Ishikawa (cell line): Measurements from ENCODE around the gene CDH10.

Experiments used
- CEBPB ChIP-seq: IDR thresholded peaks from 2 replicates; pipeline ENCODE4 v1.6.1; 2012
- CREB1 ChIP-seq: IDR thresholded peaks from 2 replicates; pipeline ENCODE4 v1.6.1; 2012; ENCODE audit warnings: low read depth
- EGR1 ChIP-seq: IDR thresholded peaks from 2 replicates; pipeline ENCODE4 v1.6.1; 2012
- EP300 ChIP-seq: IDR thresholded peaks from 2 replicates; pipeline ENCODE4 v1.6.1; 2012; ENCODE audit warnings: borderline replicate concordance
- FOXM1 ChIP-seq: IDR thresholded peaks from 2 replicates; pipeline ENCODE4 v1.6.1; 2012; ENCODE audit warnings: low read depth, borderline replicate concordance
- MAX ChIP-seq: IDR thresholded peaks from 2 replicates; pipeline ENCODE4 v1.6.1; 2012
- NFIC ChIP-seq: IDR thresholded peaks from 2 replicates; pipeline ENCODE4 v1.6.1; 2012
- RAD21 ChIP-seq: IDR thresholded peaks from 2 replicates; pipeline ENCODE4 v1.6.1; 2012; ENCODE audit warnings: low read depth
- TAF1 ChIP-seq: IDR thresholded peaks from 2 replicates; pipeline ENCODE4 v1.6.1; 2012; ENCODE audit warnings: low read depth, mild to moderate bottlenecking
- TCF12 ChIP-seq: IDR thresholded peaks from 2 replicates; pipeline ENCODE4 v1.6.1; 2012; ENCODE audit warnings: low read depth
- TEAD4 ChIP-seq: IDR thresholded peaks from 2 replicates; pipeline ENCODE4 v1.6.1; 2012
- YY1 ChIP-seq: IDR thresholded peaks from 2 replicates; pipeline ENCODE4 v1.6.1; 2012; ENCODE audit warnings: low read depth
- ZBTB7A ChIP-seq: IDR thresholded peaks from 2 replicates; pipeline ENCODE4 v1.6.1; 2012; ENCODE audit warnings: low read depth
- TF ChIP-seq, protein P1 (sequence below): IDR thresholded peaks from 2 replicates; pipeline ENCODE4 v1.6.1; 2012
- TF ChIP-seq, protein P2 (sequence below): IDR thresholded peaks from 2 replicates; pipeline ENCODE4 v1.6.1; 2012; ENCODE audit warnings: low read depth, mild to moderate bottlenecking

The CDH10 gene

DNA sequence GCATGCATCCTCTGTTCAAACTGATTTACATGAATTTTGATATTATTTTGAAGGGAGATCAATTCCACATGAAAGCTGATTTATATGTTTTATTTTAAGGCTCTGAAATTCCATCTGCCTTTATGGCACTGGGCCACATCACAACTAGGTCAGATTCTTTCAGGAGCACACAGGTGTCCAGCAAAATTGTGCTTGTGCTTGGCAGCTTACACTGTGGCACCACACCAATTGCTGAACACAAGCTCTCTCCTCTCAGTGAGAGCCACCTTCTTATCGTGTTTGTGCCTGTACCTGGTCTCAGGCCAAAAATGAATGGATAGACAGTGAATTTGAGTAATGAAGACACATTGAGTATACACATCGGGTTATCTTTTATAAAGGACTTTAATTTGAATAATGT, 200.4 kb downstream of the CDH10 start:
- TF ChIP-seq CREB1 (no peak), EGR1 (no peak), MAX (no peak), RAD21 (no peak), YY1 (no peak), TEAD4 (no peak), FOXM1 (no peak), ZBTB7A (no peak), TCF12 (no peak), CEBPB (no peak), NFIC (no peak), TAF1 (no peak), EP300 (no peak)
- TF ChIP-seq, protein P1, sequence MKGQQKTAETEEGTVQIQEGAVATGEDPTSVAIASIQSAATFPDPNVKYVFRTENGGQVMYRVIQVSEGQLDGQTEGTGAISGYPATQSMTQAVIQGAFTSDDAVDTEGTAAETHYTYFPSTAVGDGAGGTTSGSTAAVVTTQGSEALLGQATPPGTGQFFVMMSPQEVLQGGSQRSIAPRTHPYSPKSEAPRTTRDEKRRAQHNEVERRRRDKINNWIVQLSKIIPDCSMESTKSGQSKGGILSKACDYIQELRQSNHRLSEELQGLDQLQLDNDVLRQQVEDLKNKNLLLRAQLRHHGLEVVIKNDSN: no peak
- TF ChIP-seq, protein P2, sequence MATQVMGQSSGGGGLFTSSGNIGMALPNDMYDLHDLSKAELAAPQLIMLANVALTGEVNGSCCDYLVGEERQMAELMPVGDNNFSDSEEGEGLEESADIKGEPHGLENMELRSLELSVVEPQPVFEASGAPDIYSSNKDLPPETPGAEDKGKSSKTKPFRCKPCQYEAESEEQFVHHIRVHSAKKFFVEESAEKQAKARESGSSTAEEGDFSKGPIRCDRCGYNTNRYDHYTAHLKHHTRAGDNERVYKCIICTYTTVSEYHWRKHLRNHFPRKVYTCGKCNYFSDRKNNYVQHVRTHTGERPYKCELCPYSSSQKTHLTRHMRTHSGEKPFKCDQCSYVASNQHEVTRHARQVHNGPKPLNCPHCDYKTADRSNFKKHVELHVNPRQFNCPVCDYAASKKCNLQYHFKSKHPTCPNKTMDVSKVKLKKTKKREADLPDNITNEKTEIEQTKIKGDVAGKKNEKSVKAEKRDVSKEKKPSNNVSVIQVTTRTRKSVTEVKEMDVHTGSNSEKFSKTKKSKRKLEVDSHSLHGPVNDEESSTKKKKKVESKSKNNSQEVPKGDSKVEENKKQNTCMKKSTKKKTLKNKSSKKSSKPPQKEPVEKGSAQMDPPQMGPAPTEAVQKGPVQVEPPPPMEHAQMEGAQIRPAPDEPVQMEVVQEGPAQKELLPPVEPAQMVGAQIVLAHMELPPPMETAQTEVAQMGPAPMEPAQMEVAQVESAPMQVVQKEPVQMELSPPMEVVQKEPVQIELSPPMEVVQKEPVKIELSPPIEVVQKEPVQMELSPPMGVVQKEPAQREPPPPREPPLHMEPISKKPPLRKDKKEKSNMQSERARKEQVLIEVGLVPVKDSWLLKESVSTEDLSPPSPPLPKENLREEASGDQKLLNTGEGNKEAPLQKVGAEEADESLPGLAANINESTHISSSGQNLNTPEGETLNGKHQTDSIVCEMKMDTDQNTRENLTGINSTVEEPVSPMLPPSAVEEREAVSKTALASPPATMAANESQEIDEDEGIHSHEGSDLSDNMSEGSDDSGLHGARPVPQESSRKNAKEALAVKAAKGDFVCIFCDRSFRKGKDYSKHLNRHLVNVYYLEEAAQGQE: no peak

DNA sequence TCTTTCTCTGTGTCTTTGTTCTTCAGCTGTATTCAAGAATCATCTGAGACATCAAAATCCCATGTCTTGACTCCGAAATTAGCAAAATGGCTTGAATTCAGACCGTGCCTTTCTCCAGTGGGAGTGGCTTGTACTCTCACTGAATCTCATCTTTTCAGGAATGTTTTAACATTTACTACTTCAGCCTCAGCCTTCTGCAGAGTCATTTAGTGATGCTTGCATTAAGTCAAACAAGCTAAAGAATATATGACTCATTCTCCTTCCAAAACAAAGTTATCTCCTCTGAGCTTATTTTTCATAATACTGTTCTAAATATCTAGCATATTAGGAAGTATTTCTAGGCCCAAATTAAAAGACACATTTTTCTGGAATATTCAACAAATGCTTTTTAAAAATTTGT, 205.3 kb downstream of the CDH10 start:
- TF ChIP-seq CREB1 (no peak), YY1 (no peak), TEAD4 (no peak), MAX (no peak)
